Sigmoid colon (tissue), 7 donors: ENCODE results near the gene TBRG1. TPM values are rescaled to one million over a fixed set of nuclear protein-coding genes. Genes with fewer than 3 reads are reported as not detected.

Experiments used
- DNase-seq: peaks from one replicate; pipeline ENCODE4 v3.0.0-alpha.2; 2019
- H3K27ac ChIP-seq, 4 donors: fragments of 200-600 bp; sonication (generic); one replicate each; pipeline ENCODE4 v1.5.1; 2016 to 2019; ENCODE audit warnings: mild to moderate bottlenecking in 1 of 4
- H3K27me3 ChIP-seq, 3 donors: fragments of 200-600 bp; sonication (generic); one replicate each; pipeline ENCODE4 v1.5.1; 2019; ENCODE audit warnings: mild to moderate bottlenecking in 1 of 3
- H3K36me3 ChIP-seq, 4 donors: fragments of 200-600 bp; sonication (generic); one replicate each; pipeline ENCODE4 v1.5.1; 2016 to 2019
- H3K4me1 ChIP-seq, 4 donors: fragments of 200-600 bp; sonication (generic); one replicate each; pipeline ENCODE4 v1.5.1; 2017 to 2019
- H3K4me3 ChIP-seq, 4 donors: fragments of 200-600 bp; sonication (generic); one replicate each; pipeline ENCODE4 v1.5.1; 2017 to 2019; ENCODE audit warnings: mild to moderate bottlenecking in 2 of 4, moderate library complexity in 1 of 4
- H3K9me3 ChIP-seq, 4 donors: fragments of 200-600 bp in 3 of 4; sonication (generic) in 3 of 4; one replicate each; pipeline versions ENCODE4 v1.5.1 to v1.6.1; 2013 to 2019
- CTCF ChIP-seq, 4 experiments: fragments of 450-650 bp in 3 of 4; fragments of 200-600 bp in 1 of 4; IDR thresholded peaks; one replicate each; pipeline ENCODE4 v1.5.1; 2016 to 2019; ENCODE audit warnings: antibody characterized with exemption in 4 of 4, mild to moderate bottlenecking in 3 of 4, moderate library complexity in 2 of 4
- EP300 ChIP-seq, 4 donors: sonication (generic); formaldehyde crosslinking; IDR thresholded peaks; one replicate each; pipeline ENCODE4 v1.6.1; 2017; ENCODE audit warnings: antibody characterized with exemption in 4 of 4
- POLR2A ChIP-seq, 2 donors: fragments of 450-650 bp; IDR thresholded peaks; one replicate each; pipeline ENCODE4 v1.6.1; 2016; ENCODE audit warnings: antibody characterized with exemption in 2 of 2, mild to moderate bottlenecking in 2 of 2, moderate library complexity in 2 of 2
- POLR2AphosphoS5 ChIP-seq, 4 donors: sonication (generic); formaldehyde crosslinking; IDR thresholded peaks; one replicate each; pipeline ENCODE4 v1.6.1; 2017; ENCODE audit warnings: antibody characterized with exemption in 4 of 4
- WGBS, 2 donors: extraction: QIAGEN DNeasy Blood & Tissue Kit; methylation state at CpG; one replicate each; pipeline ENCODE4 v1.1.7; 2013; 5-methylcytosine and 5-hydroxymethylcytosine counted together
- intact Hi-C: fragments of 100-400 bp; cut with DNase I; formaldehyde crosslinking; loops from one replicate; pipeline ENCODE4 v1.15.1; 2023
- polyA plus RNA-seq, 3 donors: library from polyadenylated mRNA; stranded (reverse); fragments of 200-250 nt; gene quantifications; one replicate each; pipeline ENCODE4 v1.2.3, GENCODE V29; 2013
- total RNA-seq, 4 donors: library from RNA; depleted of rRNA; stranded (reverse); fragments of >200 nt; gene quantifications; one replicate each; pipeline ENCODE4 v1.1.0, GENCODE V29; 2016
- donor health status: healthy with polysubstance abuse.
- donor health status: Bipolar disorder and iron deficiency.
- donor health status: healthy.

The TBRG1 gene
- total and polyA plus RNA-seq, 7 donors: 14.4 to 41.0 (median 26.0) TPM

GRCh38 chr11:124582565-124582964 lies 40.1 kb upstream of the TBRG1 start:
- intact Hi-C loops: no loop called here
- WGBS, 2 donors: 86 to 93% methylated on average over 2 of the region's 2 CpGs
- no peak overlapping the region for H3K27ac ChIP-seq
- H3K4me1 ChIP-seq: no peaks in the 10 kb centered on the region
- no peaks in the 10 kb centered on the region for H3K36me3 ChIP-seq
- no peak for DNase-seq
- no peak overlapping the region for H3K4me3 ChIP-seq
- H3K9me3 ChIP-seq: no peaks in the 10 kb centered on the region
- TF ChIP-seq POLR2A (IDR thresholded peaks at IDR 0.05): no peak
- TF ChIP-seq CTCF (IDR thresholded peaks at IDR 0.05): no peak
- no peak for TF ChIP-seq POLR2AphosphoS5 (IDR thresholded peaks at IDR 0.05)
- no peak for TF ChIP-seq EP300 (IDR thresholded peaks at IDR 0.05)
- no peaks in the 10 kb centered on the region for H3K27me3 ChIP-seq

GRCh38 chr11:124583781-124584180 lies 38.9 kb upstream of the TBRG1 start:
- H3K27me3 ChIP-seq: no peaks in the 10 kb centered on the region
- H3K4me1 ChIP-seq: no peaks in the 10 kb centered on the region
- DNase-seq: no peak
- intact Hi-C loops: no loop called here
- no peaks in the 10 kb centered on the region for H3K36me3 ChIP-seq
- no peaks in the 10 kb centered on the region for H3K9me3 ChIP-seq
- 15 to 54% methylated on average over 8 of the region's 8 CpGs for WGBS, 2 donors
- no peak overlapping the region for H3K27ac ChIP-seq
- no peak overlapping the region for H3K4me3 ChIP-seq
- TF ChIP-seq EP300 (IDR thresholded peaks at IDR 0.05) (no peak), POLR2A (IDR thresholded peaks at IDR 0.05) (no peak), POLR2AphosphoS5 (IDR thresholded peaks at IDR 0.05) (no peak), CTCF (IDR thresholded peaks at IDR 0.05) (no peak)

GRCh38 chr11:124584681-124585372 lies 37.8 kb upstream of the TBRG1 start:
- H3K9me3 ChIP-seq: no peaks in the 10 kb centered on the region
- H3K4me1 ChIP-seq: no peaks in the 10 kb centered on the region
- WGBS, 2 donors: 24 to 66% methylated on average over 4 of the region's 4 CpGs
- DNase-seq: no peak
- H3K36me3 ChIP-seq: no peaks in the 10 kb centered on the region
- H3K27ac ChIP-seq: no peak overlapping the region
- TF ChIP-seq CTCF (IDR thresholded peaks at IDR 0.05): no peak
- TF ChIP-seq POLR2AphosphoS5 (IDR thresholded peaks at IDR 0.05): no peak
- no peak for TF ChIP-seq EP300 (IDR thresholded peaks at IDR 0.05)
- no peak for TF ChIP-seq POLR2A (IDR thresholded peaks at IDR 0.05)
- intact Hi-C loops: loop anchor here (5.0 kb wide), 2 partner anchors 168 to 513 kb away; no protein-coding TSS in a partner anchor
- H3K4me3 ChIP-seq: no peak overlapping the region
- no peaks in the 10 kb centered on the region for H3K27me3 ChIP-seq

- Histone ChIP-seq H3K9me3 (no peaks in the 10 kb centered on the region), H3K36me3 (no peaks in the 10 kb centered on the region), H3K27ac (no peak overlapping the region), H3K4me3 (no peak overlapping the region), H3K27me3 (no peaks in the 10 kb centered on the region), H3K4me1 (no peaks in the 10 kb centered on the region)
- intact Hi-C loops: loop anchor here (5.0 kb wide), 2 partner anchors 169 to 514 kb away; no protein-coding TSS in a partner anchor
- peak in 3 of 4 experiments; percentile 17 to 45 (median 32) for TF ChIP-seq CTCF (IDR thresholded peaks at IDR 0.05)
- no peak for TF ChIP-seq POLR2A (IDR thresholded peaks at IDR 0.05)
- DNase-seq: no peak
- WGBS, 2 donors: 39 to 47% methylated on average over 3 of the region's 3 CpGs
Measured at GRCh38 chr11:124586238-124586860, 36.3 kb upstream of the TBRG1 start.
